Measurements from ENCODE around the gene BRSK2.

BRSK2 gene

GRCh38 chr11:1462698-1462975 is 72.9 kb downstream of the BRSK2 start:
- no peak for DNase-seq (ENCODE audit: low read depth in 1 of 2, low spot score in 1 of 2)

- no peak for DNase-seq (ENCODE audit: low read depth in 1 of 2, low spot score in 1 of 2)
These were observed 73.3 kb downstream of the BRSK2 start for GRCh38 chr11:1463056-1463455.

GRCh38 chr11:1466784-1467183 is 77.0 kb downstream of the BRSK2 start:
- no peak for DNase-seq (ENCODE audit: low read depth in 1 of 2, low spot score in 1 of 2)

- DNase-seq (ENCODE audit: low read depth in 1 of 2, low spot score in 1 of 2), result no peak
These were observed 77.5 kb downstream of the BRSK2 start for GRCh38 chr11:1467270-1467669.

- DNase-seq (ENCODE audit: low read depth in 1 of 2, low spot score in 1 of 2), result no peak
These were observed 78.3 kb downstream of the BRSK2 start for GRCh38 chr11:1468002-1468401.

- no peak for DNase-seq (ENCODE audit: low read depth in 1 of 2, low spot score in 1 of 2)
These were observed 78.8 kb downstream of the BRSK2 start for GRCh38 chr11:1468473-1469066.

- DNase-seq (ENCODE audit: low read depth in 1 of 2, low spot score in 1 of 2), result no peak
These were observed 79.7 kb downstream of the BRSK2 start for GRCh38 chr11:1469287-1469910.

- no peak for DNase-seq (ENCODE audit: low read depth in 1 of 2, low spot score in 1 of 2)
These were observed 80.4 kb downstream of the BRSK2 start for GRCh38 chr11:1469911-1470680.

- DNase-seq (ENCODE audit: low read depth in 1 of 2, low spot score in 1 of 2), result no peak
These were observed 81.2 kb downstream of the BRSK2 start for GRCh38 chr11:1470681-1471611.

GRCh38 chr11:1471736-1472135 is 82.0 kb downstream of the BRSK2 start:
- DNase-seq (ENCODE audit: low read depth in 1 of 2, low spot score in 1 of 2), result no peak

- DNase-seq (ENCODE audit: low read depth in 1 of 2, low spot score in 1 of 2), result no peak
These were observed 82.7 kb downstream of the BRSK2 start for GRCh38 chr11:1472180-1473005.

GRCh38 chr11:1473011-1473628 is 83.4 kb downstream of the BRSK2 start:
- no peak for DNase-seq (ENCODE audit: low read depth in 1 of 2, low spot score in 1 of 2)

- no peak for DNase-seq (ENCODE audit: low read depth in 1 of 2, low spot score in 1 of 2)
These were observed 84.1 kb downstream of the BRSK2 start for GRCh38 chr11:1473786-1474185.

- DNase-seq (ENCODE audit: low read depth in 1 of 2, low spot score in 1 of 2), result no peak
These were observed 86.1 kb downstream of the BRSK2 start for GRCh38 chr11:1475841-1476240.

- DNase-seq (ENCODE audit: low read depth in 1 of 2, low spot score in 1 of 2), result no peak
These were observed 87.4 kb downstream of the BRSK2 start for GRCh38 chr11:1476940-1477736.

- DNase-seq (ENCODE audit: low read depth in 1 of 2, low spot score in 1 of 2), result no peak
These were observed 88.3 kb downstream of the BRSK2 start for GRCh38 chr11:1478011-1478410.

- no peak for DNase-seq (ENCODE audit: low read depth in 1 of 2, low spot score in 1 of 2)
These were observed 88.8 kb downstream of the BRSK2 start for GRCh38 chr11:1478544-1478943.

GRCh38 chr11:1479006-1479677 is 89.4 kb downstream of the BRSK2 start:
- no peak for DNase-seq (ENCODE audit: low read depth in 1 of 2, low spot score in 1 of 2)

- no peak for DNase-seq (ENCODE audit: low read depth in 1 of 2, low spot score in 1 of 2)
These were observed 90.0 kb downstream of the BRSK2 start for GRCh38 chr11:1479678-1480118.
